K562 (cell line): ENCODE results near the gene ACTL10. TPM values are rescaled to one million over a fixed set of nuclear protein-coding genes. Genes with fewer than 3 reads are reported as not detected.

Experiments
- DDX20 ChIP-seq: fragments of 450-650 bp; IDR thresholded peaks from 2 replicates; pipeline ENCODE4 v1.6.1; 2016; ENCODE audit warnings: missing genetic modification characterization, low read depth, mild to moderate bottlenecking, missing compliant biosample characterization, moderate library complexity
- E2F8 ChIP-seq: fragments of 450-650 bp; IDR thresholded peaks from 2 replicates; pipeline ENCODE4 v1.7.1; 2018; ENCODE audit warnings: mild to moderate bottlenecking, low read depth; ENCODE audit not compliant: partially characterized antibody
- ELK1 ChIP-seq: sonication (generic); formaldehyde crosslinking; IDR thresholded peaks from 2 replicates; pipeline ENCODE4 v1.8.1; 2022; ENCODE audit warnings: missing genetic modification reagents
- ESRRA ChIP-seq: fragments of 450-650 bp; IDR thresholded peaks from 2 replicates; pipeline ENCODE4 v1.6.1; 2014; ENCODE audit warnings: low read depth, mild to moderate bottlenecking, moderate library complexity, borderline replicate concordance
- JUN ChIP-seq, 2 experiments: sonication (generic) in 1 of 2; formaldehyde crosslinking in 1 of 2; IDR thresholded peaks; 2 replicates each; pipeline versions ENCODE4 v1.6.1 to v1.8.0; 2012 to 2022; ENCODE audit warnings: borderline replicate concordance in 2 of 2, mild to moderate bottlenecking in 2 of 2, improper control_type of control experiment in 1 of 2, low read depth in 1 of 2, low read length in 1 of 2, missing genetic modification reagents in 1 of 2
- PTTG1 ChIP-seq: fragments of 450-650 bp; IDR thresholded peaks from 2 replicates; pipeline ENCODE4 v1.6.1; 2016; ENCODE audit warnings: low read depth, mild to moderate bottlenecking, missing genetic modification characterization, missing compliant biosample characterization
- THRA ChIP-seq: fragments of 450-650 bp; IDR thresholded peaks from 2 replicates; pipeline ENCODE4 v1.6.1; 2017; ENCODE audit warnings: mild to moderate bottlenecking, moderate library complexity
- ZBTB11 ChIP-seq, 3 experiments: fragments of 200-800 bp in 1 of 3; fragments of 250-450 bp in 1 of 3; fragments of 450-650 bp in 1 of 3; sonication (Bioruptor Pico) in 1 of 3; sonication (Bioruptor generic) in 1 of 3; formaldehyde crosslinking in 1 of 3; IDR thresholded peaks; 2 replicates each; pipeline versions ENCODE4 v1.6.1 to v1.8.0; 2016 to 2022; ENCODE audit warnings: mild to moderate bottlenecking in 2 of 3, missing genetic modification characterization in 2 of 3, missing compliant biosample characterization in 1 of 3, moderate library complexity in 1 of 3
- polyA plus RNA-seq, 8 experiments: library from polyadenylated mRNA; depleted of rRNA in 4 of 8; stranded (reverse) in 5 of 8; unstranded in 3 of 8; fragments of >200 nt; fragmentation: Nextera tagmentation in 2 of 8; fragmentation: Illumina TruSeq in 1 of 8; extraction: Ambion mirVana in 2 of 8; extraction: Trizol in 1 of 8; gene quantifications; 2 replicates each; pipeline versions ENCODE4 v1.2.1 to v1.2.3, GENCODE V29; 2011 to 2014; ENCODE audit warnings: inconsistent platforms in 1 of 8, missing spikeins in 1 of 8
- total RNA-seq, 7 experiments: library from RNA; depleted of rRNA in 6 of 7; stranded (reverse); fragments of >200 nt in 6 of 7; fragmentation: Illumina TruSeq in 2 of 7; extraction: Trizol in 2 of 7; gene quantifications; 2 replicates each; pipeline versions ENCODE4 v1.2.1 to v1.2.3, GENCODE V29; 2011 to 2021; ENCODE audit warnings: low replicate concordance in 1 of 7

The ACTL10 gene
- total and polyA plus RNA-seq, 9 of the 15 experiments (the other 6 are each of a cell fraction or from before 2014, with no cell fraction given), result 0.07 to 0.14 TPM; not detected in 7

GRCh38 chr20:33685328-33686099 lies 18.8 kb downstream of the ACTL10 start (continued):
- TF ChIP-seq THRA (no peak), PTTG1 (tag) (no peak), ELK1 (CRISPR knock-in tag) (no peak), E2F8 (no peak), ESRRA (peak; percentile 56; the same call in 1 of the 2 replicates), ZBTB11 (CRISPR knock-in tag; IDR thresholded peaks at IDR 0.05) (peak in 1 of 3 experiments; percentile 88; a peak in 2 of 6 replicates), JUN (IDR thresholded peaks at IDR 0.05; ENCODE audit: borderline replicate concordance, low read depth, low read length) (no peak), JUN (CRISPR knock-in tag; IDR thresholded peaks at IDR 0.05; ENCODE audit: borderline replicate concordance) (no peak), DDX20 (no peak)
